Heart left ventricle (tissue), 16 donors: ENCODE measurements around the gene LRFN5. TPM values are rescaled to one million over a fixed set of nuclear protein-coding genes. Genes with fewer than 3 reads are reported as not detected.

ENCODE experiments used
- ATAC-seq, 4 donors: fragments of 200-7000 bp; cut with Tn5 transposase; one replicate each; pipeline ENCODE4 v1.9.1; 2020 to 2022; ENCODE audit warnings: moderate library complexity in 4 of 4, mild to moderate bottlenecking in 3 of 4, moderate number of reproducible peaks in 1 of 4
- DNase-seq, 5 donors: peaks; one replicate each; pipeline ENCODE4 v3.0.0-alpha.2; 2020
- H3K27ac ChIP-seq, 12 donors: fragments of 200-600 bp; sonication (generic) in 4 of 12; one replicate each; pipeline versions ENCODE4 v1.5.0 to v1.8.0; 2016 to 2022; ENCODE audit warnings: mild to moderate bottlenecking in 2 of 12
- H3K27me3 ChIP-seq, 9 donors: fragments of 200-600 bp; sonication (generic) in 2 of 9; one replicate each; pipeline versions ENCODE4 v1.5.1 to v1.8.0; 2016 to 2022; ENCODE audit warnings: mild to moderate bottlenecking in 3 of 9
- H3K36me3 ChIP-seq, 9 donors: fragments of 200-600 bp; sonication (generic) in 2 of 9; one replicate each; pipeline versions ENCODE4 v1.5.0 to v1.8.0; 2018 to 2022; ENCODE audit warnings: mild to moderate bottlenecking in 2 of 9
- H3K4me1 ChIP-seq, 12 donors: fragments of 200-600 bp; sonication (generic) in 4 of 12; one replicate each; pipeline versions ENCODE4 v1.5.0 to v1.8.0; 2016 to 2022; ENCODE audit warnings: mild to moderate bottlenecking in 3 of 12
- H3K4me3 ChIP-seq, 12 donors: fragments of 200-600 bp; sonication (generic) in 4 of 12; one replicate each; pipeline versions ENCODE4 v1.5.0 to v1.8.0; 2017 to 2022; ENCODE audit warnings: mild to moderate bottlenecking in 9 of 12, moderate library complexity in 4 of 12
- H3K9me3 ChIP-seq, 12 donors: fragments of 200-600 bp; sonication (generic) in 4 of 12; one replicate each; pipeline versions ENCODE4 v1.5.0 to v1.8.0; 2016 to 2022; ENCODE audit warnings: mild to moderate bottlenecking in 1 of 12
- POLR2A ChIP-seq, 2 donors: fragments of 450-650 bp; IDR thresholded peaks; one replicate each; pipeline ENCODE4 v1.6.1; 2017; ENCODE audit warnings: antibody characterized with exemption in 2 of 2, mild to moderate bottlenecking in 2 of 2, moderate library complexity in 2 of 2
- WGBS, 4 donors: extraction: QIAGEN DNeasy Blood & Tissue Kit in 2 of 4; methylation state at CpG; one replicate each; pipeline versions ENCODE4 v1.1.5 to v1.1.7; 2013 to 2018; 5-methylcytosine and 5-hydroxymethylcytosine counted together
- intact Hi-C, 10 donors: fragments of 100-400 bp; cut with DNase I; formaldehyde crosslinking; loops; one replicate each; pipeline versions ENCODE4 v1.11.1 to v1.14.2; 2022
- polyA plus RNA-seq, 2 donors: library from polyadenylated mRNA; stranded (reverse); fragments of 200-250 nt; gene quantifications; one replicate each; pipeline ENCODE4 v1.2.3, GENCODE V29; 2013
- total RNA-seq, 9 donors: library from RNA; depleted of rRNA in 2 of 9; stranded (reverse); fragments of >200 nt in 2 of 9; fragmentation: NEBNext Ultra II Directional in 3 of 9; extraction: Animal tissue kit (Norgen Biotek cat#: 25700) in 3 of 9; gene quantifications; one replicate each; pipeline versions ENCODE4 v1.1.0 to v1.2.4, GENCODE V29; 2016 to 2023
- TF ChIP-seq, protein P1 (sequence below), 12 donors: fragments of 200-600 bp; sonication (generic) in 4 of 12; IDR thresholded peaks; one replicate each; pipeline versions ENCODE4 v1.5.0 to v1.8.0; 2018 to 2022; ENCODE audit warnings: antibody characterized with exemption in 12 of 12, mild to moderate bottlenecking in 5 of 12
- donor health status: ischemic (EF 13 %, LVEDD 7.1; RV severe dilation, severe dysfunction).
- donor health status: healthy with polysubstance abuse.
- donor health status: DM: no; HTN: yes; CAD: no.
- donor health status: DM: no; HTN: no; CAD: no.
- donor health status: ischemic (EF 25% LVEDD 6.9; RV normal size, moderate dysfunction).
- donor health status: ischemic (EF 25% LVEDD 5.7; RV mildly dilated, moderate dysfunction).
- donor health status: healthy.
- donor health status: DM: yes; HTN: yes; CAD: no.
- donor health status: ischemic (EF 35%, LVEDD 5.7; RV mildly dilated, moderate dysfunction).
- donor health status: nonischemic (EF 11% LVEDD 7.7; RV severe dilation, severe dysfunction).
- donor health status: DM: yes; HTN: yes; CAD: no.
- donor health status: PGD.
- donor health status: ischemic (EF 29% LVEDD 5.4; RV normal size, mild dysfunction).
- donor health status: nonischemic (EF 23%, LVEDD 6.1; RV moderate dilation, normal function).

The LRFN5 gene
- total and polyA plus RNA-seq, 11 donors: 0.11 to 0.91 (median 0.38) TPM

DNA sequence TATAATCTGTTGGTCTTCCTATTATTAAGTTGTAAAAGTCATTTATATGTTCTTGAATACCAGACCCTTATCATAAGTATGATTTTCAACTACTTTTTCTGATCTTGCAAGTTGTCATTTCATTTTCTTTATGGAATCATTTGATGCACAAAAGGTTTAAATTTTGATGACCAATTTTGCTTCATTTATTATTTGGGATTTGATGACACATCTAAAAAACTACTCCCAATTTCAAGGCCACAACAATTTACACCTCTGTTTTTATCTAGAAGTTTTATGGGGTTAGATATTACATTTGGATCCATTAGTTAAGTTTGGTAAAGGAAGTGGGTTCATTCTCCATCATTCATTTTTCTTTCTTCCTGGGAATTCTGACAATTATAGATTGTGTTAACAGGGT lies 259.2 kb downstream of the LRFN5 start:
- DNase-seq (no peak), ATAC-seq (no peak)
- Histone ChIP-seq H3K36me3 (no peaks in the 10 kb centered on the region), H3K27me3 (no peaks in the 10 kb centered on the region), H3K4me1 (no peaks in the 10 kb centered on the region), H3K9me3 (no peaks in the 10 kb centered on the region), H3K27ac (no peak overlapping the region), H3K4me3 (no peak overlapping the region)
- intact Hi-C loops: no loop called here
- TF ChIP-seq, protein P1, sequence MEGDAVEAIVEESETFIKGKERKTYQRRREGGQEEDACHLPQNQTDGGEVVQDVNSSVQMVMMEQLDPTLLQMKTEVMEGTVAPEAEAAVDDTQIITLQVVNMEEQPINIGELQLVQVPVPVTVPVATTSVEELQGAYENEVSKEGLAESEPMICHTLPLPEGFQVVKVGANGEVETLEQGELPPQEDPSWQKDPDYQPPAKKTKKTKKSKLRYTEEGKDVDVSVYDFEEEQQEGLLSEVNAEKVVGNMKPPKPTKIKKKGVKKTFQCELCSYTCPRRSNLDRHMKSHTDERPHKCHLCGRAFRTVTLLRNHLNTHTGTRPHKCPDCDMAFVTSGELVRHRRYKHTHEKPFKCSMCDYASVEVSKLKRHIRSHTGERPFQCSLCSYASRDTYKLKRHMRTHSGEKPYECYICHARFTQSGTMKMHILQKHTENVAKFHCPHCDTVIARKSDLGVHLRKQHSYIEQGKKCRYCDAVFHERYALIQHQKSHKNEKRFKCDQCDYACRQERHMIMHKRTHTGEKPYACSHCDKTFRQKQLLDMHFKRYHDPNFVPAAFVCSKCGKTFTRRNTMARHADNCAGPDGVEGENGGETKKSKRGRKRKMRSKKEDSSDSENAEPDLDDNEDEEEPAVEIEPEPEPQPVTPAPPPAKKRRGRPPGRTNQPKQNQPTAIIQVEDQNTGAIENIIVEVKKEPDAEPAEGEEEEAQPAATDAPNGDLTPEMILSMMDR (IDR thresholded peaks at IDR 0.05): no peak
- TF ChIP-seq POLR2A (IDR thresholded peaks at IDR 0.05): no peak

DNA sequence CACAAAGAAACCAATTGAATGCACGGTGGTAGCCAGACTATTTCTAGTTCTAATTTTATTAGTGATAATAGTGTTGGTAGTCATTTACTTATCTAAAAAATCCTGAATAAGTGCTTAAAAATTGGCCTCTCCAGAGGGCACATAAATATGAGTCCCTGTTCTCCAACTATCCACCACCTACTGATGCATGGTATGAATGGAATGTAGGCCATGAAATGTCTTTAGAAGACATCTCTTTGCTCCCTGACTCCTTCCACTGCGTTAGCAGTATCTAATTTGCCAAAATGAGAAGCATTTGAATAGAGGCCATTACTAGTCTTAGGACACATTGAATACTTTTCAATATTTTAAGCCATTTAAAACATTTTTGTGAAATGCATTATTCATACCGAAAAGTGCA lies 261.7 kb downstream of the LRFN5 start:
- H3K27ac ChIP-seq: no peak overlapping the region
- H3K9me3 ChIP-seq: no peaks in the 10 kb centered on the region
- intact Hi-C loops: no loop called here
- H3K27me3 ChIP-seq: no peaks in the 10 kb centered on the region
- no peak for DNase-seq
- no peaks in the 10 kb centered on the region for H3K4me1 ChIP-seq
- H3K4me3 ChIP-seq: no peak overlapping the region
- 61 to 67% (median 64%) methylated on average over 3 of the region's 3 CpGs for WGBS, 4 donors
- no peaks in the 10 kb centered on the region for H3K36me3 ChIP-seq
- no peak for ATAC-seq
- TF ChIP-seq POLR2A (IDR thresholded peaks at IDR 0.05): no peak
- TF ChIP-seq, protein P1 (IDR thresholded peaks at IDR 0.05): no peak

DNA sequence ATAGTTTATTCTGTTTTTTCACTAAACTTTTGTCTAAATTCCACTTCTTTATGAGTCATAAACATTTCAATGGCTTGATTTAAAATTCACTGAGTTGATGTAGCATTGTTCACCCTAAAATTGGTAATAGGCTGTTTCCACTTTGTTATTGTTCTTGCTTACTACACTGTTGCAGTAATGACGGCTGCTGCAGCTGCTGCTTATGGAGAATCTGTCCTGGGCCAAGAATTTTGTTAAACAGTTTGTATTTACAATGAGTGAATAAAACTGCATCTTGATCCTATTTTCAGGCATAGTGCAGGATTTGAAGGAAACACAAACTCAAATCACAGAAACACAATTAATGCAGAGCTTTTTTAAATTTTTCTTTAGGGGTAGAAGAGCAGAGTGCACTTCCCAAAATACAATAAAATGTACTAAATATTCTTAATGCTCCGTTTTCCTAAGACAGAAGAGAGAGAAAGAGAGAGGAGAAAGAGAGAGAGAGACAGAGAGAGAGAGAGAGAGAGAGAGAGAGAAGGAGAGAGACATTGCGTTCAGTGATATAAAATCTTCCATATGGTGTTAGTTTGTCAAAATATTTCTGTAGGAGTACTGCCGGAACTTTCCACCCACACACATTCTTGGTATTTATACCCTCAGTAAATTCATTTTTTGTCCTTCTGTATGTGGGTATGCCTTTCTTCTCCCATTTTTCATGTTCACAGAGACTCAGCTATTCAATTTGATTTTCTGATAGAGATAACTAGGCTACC lies 266.4 kb downstream of the LRFN5 start:
- Histone ChIP-seq H3K27ac (no peak overlapping the region), H3K4me3 (no peak overlapping the region), H3K27me3 (no peaks in the 10 kb centered on the region), H3K4me1 (no peaks in the 10 kb centered on the region), H3K36me3 (no peaks in the 10 kb centered on the region), H3K9me3 (no peaks in the 10 kb centered on the region)
- WGBS, 4 donors: 54 to 62% (median 58%) methylated on average over 4 of the region's 4 CpGs
- ATAC-seq (no peak), DNase-seq (no peak)
- intact Hi-C loops: no loop called here
- TF ChIP-seq POLR2A (IDR thresholded peaks at IDR 0.05): no peak
- TF ChIP-seq, protein P1 (IDR thresholded peaks at IDR 0.05): no peak

DNA sequence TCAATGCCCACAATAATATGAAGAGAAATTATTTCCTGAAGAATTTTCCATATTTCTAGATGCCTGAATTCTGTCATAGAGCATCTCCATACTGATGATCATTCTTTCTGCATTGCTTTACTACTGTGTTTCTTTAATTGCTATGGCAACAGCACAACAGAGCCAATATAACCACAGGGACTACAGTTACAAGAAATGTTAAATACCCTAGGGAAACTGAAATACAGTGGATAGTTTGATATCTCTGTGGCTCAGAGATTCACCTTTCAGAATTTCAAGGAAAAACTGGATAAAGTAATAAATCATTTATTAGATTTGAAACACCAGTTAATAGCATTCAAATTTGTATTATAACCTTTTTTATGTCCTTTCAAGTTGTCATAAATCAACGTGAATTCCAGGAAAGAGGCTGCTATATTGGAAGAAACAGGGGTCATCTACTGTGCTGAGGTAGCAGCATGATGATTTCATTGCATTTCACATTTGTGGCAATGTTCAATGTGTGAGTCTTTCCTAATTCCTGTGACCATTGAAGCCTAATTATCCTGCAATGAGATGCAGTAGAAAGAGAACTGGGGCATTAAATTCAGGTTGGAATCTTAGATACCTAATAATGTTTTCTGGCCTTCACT lies 267.1 kb downstream of the LRFN5 start:
- Histone ChIP-seq H3K4me3 (no peak overlapping the region), H3K36me3 (no peaks in the 10 kb centered on the region), H3K9me3 (no peaks in the 10 kb centered on the region), H3K27me3 (no peaks in the 10 kb centered on the region), H3K27ac (no peak overlapping the region), H3K4me1 (no peaks in the 10 kb centered on the region)
- 36 to 52% (median 46%) methylated on average over 1 of the region's 1 CpG for WGBS, 4 donors
- no peak for DNase-seq
- intact Hi-C loops: no loop called here
- no peak for ATAC-seq
- TF ChIP-seq, protein P1 (IDR thresholded peaks at IDR 0.05): no peak
- TF ChIP-seq POLR2A (IDR thresholded peaks at IDR 0.05): no peak
